Measurements from ENCODE around the gene CCNL2.

- TF ChIP-seq CTCF (IDR thresholded peaks at IDR 0.05) (no peak), EZH2 (IDR thresholded peaks at IDR 0.05; ENCODE audit: borderline replicate concordance, insufficient read depth, low read depth, low read length, poor library complexity, severe bottlenecking) (no peak)
Observed at GRCh38 chr1:1442069-1442770, 43.1 kb upstream of the CCNL2 start.
